HG03378 (cell line): ENCODE measurements around the gene CLCA4.
A peak's percentile ranks its signal among the peaks of the same experiment; 100 is the strongest.
"Not testable (repeated sequence)": the region's sequence is repeated elsewhere in the genome, so short reads cannot be mapped to it uniquely, and the experiment has no call there.

Source experiments
- ATAC-seq: cut with Tn5 transposase; IDR thresholded peaks from one replicate; pipeline ENCODE4 v1.9.1; 2021; ENCODE audit warnings: mild to moderate bottlenecking, moderate library complexity; ENCODE audit not compliant: unreplicated experiment

Gene CLCA4

GRCh38 chr1:86596741-86597290 is 49.9 kb downstream of the CLCA4 start:
- no peak for ATAC-seq

- ATAC-seq = not testable (repeated sequence)
Measured at GRCh38 chr1:86606080-86606479, 59.2 kb downstream of the CLCA4 start.

GRCh38 chr1:86616433-86616832 is 69.6 kb downstream of the CLCA4 start:
- no peak for ATAC-seq

- peak; percentile 100 for ATAC-seq
Measured at GRCh38 chr1:86616871-86617270, 70.0 kb downstream of the CLCA4 start.

GRCh38 chr1:86618358-86618757 is 71.5 kb downstream of the CLCA4 start:
- no peak for ATAC-seq

GRCh38 chr1:86619313-86619712 is 72.4 kb downstream of the CLCA4 start:
- ATAC-seq = no peak

GRCh38 chr1:86621286-86621685 is 74.4 kb downstream of the CLCA4 start:
- no peak for ATAC-seq
